ENCODE measurements around the gene OPCML. TPM values are rescaled to one million over a fixed set of nuclear protein-coding genes. Genes with fewer than 3 reads are reported as not detected.

OPCML gene
- total RNA-seq, 1 experiment from 2014 or later = not detected

GRCh38 chr11:132493801-132494200 is 1038.5 kb downstream of the OPCML start:
- no peaks in the 10 kb centered on the region for H3K4me1 ChIP-seq (ENCODE audit: insufficient read depth, low read length)
- no peaks in the 10 kb centered on the region for H3F3A ChIP-seq (ENCODE audit: low read length, unreplicated experiment)
- no peaks in the 10 kb centered on the region for H3K79me2 ChIP-seq (ENCODE audit: low read length)
- no peak overlapping the region for H3K4me3 ChIP-seq (ENCODE audit: low read length)
- intact Hi-C loops (cut with micrococcal nuclease) = no loop called here
- no peak overlapping the region for H3K4me2 ChIP-seq (ENCODE audit: low read length)
- H3K27me3 ChIP-seq (ENCODE audit: low read length) = no peaks in the 10 kb centered on the region
- no peak overlapping the region for H3K27ac ChIP-seq (ENCODE audit: low read length)
- BruUV-seq (replicated peaks) = no TSS peak
- H3K36me3 ChIP-seq (ENCODE audit: low read depth, low read length) = no peaks in the 10 kb centered on the region
- no peak for ATAC-seq
- H3K9me2 ChIP-seq (replicated peaks; ENCODE audit: low read length) = no peaks in the 10 kb centered on the region
- no peak overlapping the region for H3K9ac ChIP-seq (ENCODE audit: low read length)
- CTCF ChIA-PET = no interaction called here
- DNase-seq = no peak
- no peaks in the 10 kb centered on the region for H4K20me1 ChIP-seq (ENCODE audit: low read length)
- TF ChIP-seq CTCF (conservative IDR thresholded peaks at IDR 0.05; ENCODE audit: low read depth, low read length) (no peak), EZH2 (IDR thresholded peaks at IDR 0.05; ENCODE audit: low read length, unreplicated experiment) (no peak), EZH2phosphoT487 (IDR thresholded peaks at IDR 0.05; ENCODE audit: borderline replicate concordance, low read length) (no peak)
- H2AFZ ChIP-seq (ENCODE audit: low read length) = no peak overlapping the region
- H3K9me3 ChIP-seq (ENCODE audit: low read length) = peaks cover 18% of the 10 kb centered on the region; the same call in 1 of the 2 replicates
- POLR2A ChIA-PET (ENCODE audit: unreplicated experiment) = no interaction called here

GRCh38 chr11:132490978-132491377 is 1041.3 kb downstream of the OPCML start:
- DNase-seq = no peak
- H3K4me2 ChIP-seq (ENCODE audit: low read length) = no peak overlapping the region

More at GRCh38 chr11:132490978-132491377, 1041.3 kb downstream of the OPCML start:
- ATAC-seq = no peak
- Histone ChIP-seq H3F3A (ENCODE audit: low read length, unreplicated experiment) (no peaks in the 10 kb centered on the region), H3K36me3 (ENCODE audit: low read depth, low read length) (no peaks in the 10 kb centered on the region), H3K9ac (ENCODE audit: low read length) (no peak overlapping the region), H3K4me1 (ENCODE audit: insufficient read depth, low read length) (no peaks in the 10 kb centered on the region), H3K27me3 (ENCODE audit: low read length) (no peaks in the 10 kb centered on the region), H4K20me1 (ENCODE audit: low read length) (no peaks in the 10 kb centered on the region), H3K9me3 (ENCODE audit: low read length) (peaks cover 22% of the 10 kb centered on the region; the same call in 1 of the 2 replicates), H2AFZ (ENCODE audit: low read length) (no peak overlapping the region), H3K4me3 (ENCODE audit: low read length) (no peak overlapping the region), H3K9me2 (replicated peaks; ENCODE audit: low read length) (no peaks in the 10 kb centered on the region), H3K27ac (ENCODE audit: low read length) (no peak overlapping the region), H3K79me2 (ENCODE audit: low read length) (no peaks in the 10 kb centered on the region)
- TF ChIP-seq EZH2 (IDR thresholded peaks at IDR 0.05; ENCODE audit: low read length, unreplicated experiment) (no peak), CTCF (conservative IDR thresholded peaks at IDR 0.05; ENCODE audit: low read depth, low read length) (no peak), EZH2phosphoT487 (IDR thresholded peaks at IDR 0.05; ENCODE audit: borderline replicate concordance, low read length) (no peak)
- CTCF ChIA-PET = no interaction called here
- POLR2A ChIA-PET (ENCODE audit: unreplicated experiment) = no interaction called here
- intact Hi-C loops (cut with micrococcal nuclease) = no loop called here
- BruUV-seq (replicated peaks) = no TSS peak

Data from PC-3 (cell line).